A673 (cell line): ENCODE results near the gene SEMA3A. TPM values are rescaled to one million over a fixed set of nuclear protein-coding genes. Genes with fewer than 3 reads are reported as not detected.

Experiments
- BruUV-seq: library from RNA; stranded (reverse); fragments of 400-500 nt; replicated peaks from 2 replicates; lab custom pipeline; 2021; lab: Mats Ljungman, UMichigan
- CTCF ChIA-PET: fragments of 300-600 bp; sonication (Branson Sonifier 250); formaldehyde crosslinking; loops from one replicate; lab custom pipeline; 2022; ENCODE audit warnings: antibody characterized with exemption; lab: Charles Lee
- POLR2A ChIA-PET: fragments of 300-600 bp; sonication (Branson Sonifier 250); formaldehyde crosslinking; loops from one replicate; lab custom pipeline; 2022; ENCODE audit warnings: antibody characterized with exemption; ENCODE audit not compliant: low non-redundant PET; lab: Charles Lee
- DNase-seq: peaks from one replicate; pipeline ENCODE4 v3.0.0-alpha.2; 2015; ENCODE audit warnings: low spot score
- H3K27ac ChIP-seq: fragments of 200-600 bp; sonication (generic); 2 replicates; pipeline ENCODE4 v1.5.1; 2016; ENCODE audit warnings: mixed run types, low read depth, mild to moderate bottlenecking, mixed read lengths, antibody characterized with exemption, low read length; ENCODE audit not compliant: poor library complexity, severe bottlenecking
- H3K27me3 ChIP-seq: fragments of 200-600 bp; sonication (generic); replicated peaks from 2 replicates; pipeline ENCODE4 v1.6.1; 2017; ENCODE audit warnings: mixed run types, low read depth, mild to moderate bottlenecking, mixed read lengths, antibody characterized with exemption, low read length; ENCODE audit not compliant: insufficient read depth, poor library complexity
- H3K36me3 ChIP-seq: fragments of 200-600 bp; sonication (generic); 2 replicates; pipeline ENCODE4 v1.6.1; 2016; ENCODE audit warnings: mixed run types, mild to moderate bottlenecking, mixed read lengths, antibody characterized with exemption, low read length; ENCODE audit not compliant: insufficient read depth, poor library complexity, severe bottlenecking
- H3K4me1 ChIP-seq: fragments of 200-600 bp; sonication (generic); 2 replicates; pipeline ENCODE4 v1.6.1; 2017; ENCODE audit warnings: mixed run types, mild to moderate bottlenecking, mixed read lengths, antibody characterized with exemption, low read length; ENCODE audit not compliant: insufficient read depth, poor library complexity, severe bottlenecking
- H3K4me3 ChIP-seq: fragments of 200-600 bp; sonication (generic); 2 replicates; pipeline ENCODE4 v1.5.1; 2016; ENCODE audit warnings: low read depth, mixed run types, mild to moderate bottlenecking, mixed read lengths, low read length; ENCODE audit not compliant: poor library complexity, severe bottlenecking
- H3K9me3 ChIP-seq: fragments of 200-600 bp; sonication (generic); 2 replicates; pipeline ENCODE4 v1.6.1; 2016; ENCODE audit warnings: mixed run types, low read depth, mild to moderate bottlenecking, mixed read lengths, antibody characterized with exemption, low read length; ENCODE audit not compliant: poor library complexity, severe bottlenecking
- CTCF ChIP-seq: fragments of 300-800, 200-600 bp; sonication (generic); conservative IDR thresholded peaks from 2 replicates; pipeline ENCODE4 v1.5.1; 2017; ENCODE audit warnings: low read depth, mild to moderate bottlenecking, antibody characterized with exemption, low read length, moderate library complexity, mixed read lengths
- EZH2 ChIP-seq: fragments of 200-600 bp; sonication (generic); IDR thresholded peaks from 2 replicates; pipeline ENCODE4 v1.6.1; 2017; ENCODE audit warnings: borderline replicate concordance, low read depth, mild to moderate bottlenecking, mixed read lengths, antibody characterized with exemption, low read length; ENCODE audit not compliant: poor library complexity, severe bottlenecking
- intact Hi-C: fragments of 100-400 bp; cut with micrococcal nuclease; formaldehyde crosslinking; loops from one replicate; pipeline ENCODE4 v1.10.0; 2022; ENCODE audit not compliant: unreplicated experiment
- total RNA-seq: library from RNA; stranded (reverse); gene quantifications from 2 replicates; pipeline ENCODE4 v1.2.3, GENCODE V29; 2021

SEMA3A gene
- total RNA-seq, 1 experiment from 2014 or later = 22.8 TPM

GRCh38 chr7:84207615-84208014 is 13.0 kb upstream of the SEMA3A start:
- CTCF ChIA-PET = no interaction called here

GRCh38 chr7:84207025-84207424 is 12.4 kb upstream of the SEMA3A start:
- no TSS peak for BruUV-seq
- Histone ChIP-seq H3K4me3 (no peak overlapping the region), H3K27me3 (peaks cover 6% of the 10 kb centered on the region), H3K36me3 (no peaks in the 10 kb centered on the region), H3K27ac (no peak overlapping the region), H3K9me3 (no peaks in the 10 kb centered on the region), H3K4me1 (peaks cover 44% of the 10 kb centered on the region)
- ChIA-PET POLR2A (interaction anchor here (0.5 kb wide), 1 partner anchor 118 kb away, joined by 3 read pairs; no protein-coding TSS in a partner anchor), CTCF (no interaction called here)
- peak; percentile 95 for DNase-seq
- TF ChIP-seq EZH2 = no peak
- intact Hi-C loops = no loop called here

More at GRCh38 chr7:84207615-84208014, 13.0 kb upstream of the SEMA3A start:
- POLR2A ChIA-PET = interaction anchor here (0.5 kb wide), 1 partner anchor 119 kb away, joined by 3 read pairs; no protein-coding TSS in a partner anchor
- no peaks in the 10 kb centered on the region for H3K9me3 ChIP-seq
- H3K27ac ChIP-seq = no peak overlapping the region
- BruUV-seq = no TSS peak
- peaks cover 12% of the 10 kb centered on the region for H3K27me3 ChIP-seq
- DNase-seq = no peak
- no peak for TF ChIP-seq CTCF
- no peak for TF ChIP-seq EZH2
- no peaks in the 10 kb centered on the region for H3K36me3 ChIP-seq
- intact Hi-C loops = no loop called here
- no peak overlapping the region for H3K4me3 ChIP-seq
- H3K4me1 ChIP-seq = peaks cover 44% of the 10 kb centered on the region

- no TSS peak for BruUV-seq
- Histone ChIP-seq H3K9me3 (no peaks in the 10 kb centered on the region), H3K4me1 (peaks cover 36% of the 10 kb centered on the region), H3K36me3 (no peaks in the 10 kb centered on the region), H3K27ac (no peak overlapping the region), H3K27me3 (no peaks in the 10 kb centered on the region), H3K4me3 (no peak overlapping the region)
- no peak for TF ChIP-seq EZH2
- TF ChIP-seq CTCF = no peak
- intact Hi-C loops = no loop called here
- CTCF ChIA-PET = no interaction called here
- POLR2A ChIA-PET = no interaction called here
- DNase-seq = peak; percentile 55
These were observed 10.1 kb upstream of the SEMA3A start for GRCh38 chr7:84204655-84205054.

GRCh38 chr7:84202855-84203254 is 8.3 kb upstream of the SEMA3A start:
- ChIA-PET CTCF (no interaction called here), POLR2A (no interaction called here)
- no peaks in the 10 kb centered on the region for H3K36me3 ChIP-seq
- TF ChIP-seq CTCF (no peak), EZH2 (no peak)
- no peaks in the 10 kb centered on the region for H3K27me3 ChIP-seq
- no peaks in the 10 kb centered on the region for H3K9me3 ChIP-seq
- H3K4me1 ChIP-seq = peaks cover 32% of the 10 kb centered on the region
- no peak for DNase-seq
- BruUV-seq = no TSS peak
- intact Hi-C loops = no loop called here
- H3K4me3 ChIP-seq = no peak overlapping the region
- H3K27ac ChIP-seq = no peak overlapping the region
